ENCODE measurements around the gene ZNF586. TPM values are rescaled to one million over a fixed set of nuclear protein-coding genes. Genes with fewer than 3 reads are reported as not detected.

Gene ZNF586
- total RNA-seq, 3 donors from 2014 or later (not counting 1 experiment from before 2014, with no cell fraction given) = 24.0 to 33.3 (median 28.2) TPM

- Histone ChIP-seq H3K27ac (ENCODE audit: low read length) (no peak overlapping the region), H3K4me3 (ENCODE audit: low read length) (no peak overlapping the region), H3K4me1 (ENCODE audit: control insufficient read depth, insufficient read depth, low read length) (peaks cover 5% of the 10 kb centered on the region), H3K36me3 (ENCODE audit: control insufficient read depth, insufficient read depth, low read length) (peaks cover 52% of the 10 kb centered on the region), H3K9me3 (ENCODE audit: control insufficient read depth, insufficient read depth, low read length) (peaks cover 64% of the 10 kb centered on the region), H3K27me3 (ENCODE audit: control insufficient read depth, insufficient read depth, low read length) (no peaks in the 10 kb centered on the region)
- DNase-seq = no peak
- WGBS (ENCODE audit: insufficient coverage) = 100% methylated on average over 4 of the region's 4 CpGs
- TF ChIP-seq, protein P1, sequence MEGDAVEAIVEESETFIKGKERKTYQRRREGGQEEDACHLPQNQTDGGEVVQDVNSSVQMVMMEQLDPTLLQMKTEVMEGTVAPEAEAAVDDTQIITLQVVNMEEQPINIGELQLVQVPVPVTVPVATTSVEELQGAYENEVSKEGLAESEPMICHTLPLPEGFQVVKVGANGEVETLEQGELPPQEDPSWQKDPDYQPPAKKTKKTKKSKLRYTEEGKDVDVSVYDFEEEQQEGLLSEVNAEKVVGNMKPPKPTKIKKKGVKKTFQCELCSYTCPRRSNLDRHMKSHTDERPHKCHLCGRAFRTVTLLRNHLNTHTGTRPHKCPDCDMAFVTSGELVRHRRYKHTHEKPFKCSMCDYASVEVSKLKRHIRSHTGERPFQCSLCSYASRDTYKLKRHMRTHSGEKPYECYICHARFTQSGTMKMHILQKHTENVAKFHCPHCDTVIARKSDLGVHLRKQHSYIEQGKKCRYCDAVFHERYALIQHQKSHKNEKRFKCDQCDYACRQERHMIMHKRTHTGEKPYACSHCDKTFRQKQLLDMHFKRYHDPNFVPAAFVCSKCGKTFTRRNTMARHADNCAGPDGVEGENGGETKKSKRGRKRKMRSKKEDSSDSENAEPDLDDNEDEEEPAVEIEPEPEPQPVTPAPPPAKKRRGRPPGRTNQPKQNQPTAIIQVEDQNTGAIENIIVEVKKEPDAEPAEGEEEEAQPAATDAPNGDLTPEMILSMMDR (IDR thresholded peaks at IDR 0.05) = no peak
- intact Hi-C loops (cut with micrococcal nuclease) = no loop called here
- Mint-ChIP-seq H3K27me3 (ENCODE audit: low read depth in 2 of 2) (no peaks in the 10 kb centered on the region), H3K36me3 (peaks cover 60% of the 10 kb centered on the region), H3K9me3 (peaks cover 14 to 18% of the 10 kb centered on the region in 2 donors), H3K27ac (no peak overlapping the region), H3K4me3 (no peak overlapping the region), H3K4me1 (peaks cover 15 to 20% of the 10 kb centered on the region in 2 donors)
- no peak for ATAC-seq
Measured at GRCh38 chr19:57778336-57778735, 8.9 kb downstream of the ZNF586 start.

DNA sequence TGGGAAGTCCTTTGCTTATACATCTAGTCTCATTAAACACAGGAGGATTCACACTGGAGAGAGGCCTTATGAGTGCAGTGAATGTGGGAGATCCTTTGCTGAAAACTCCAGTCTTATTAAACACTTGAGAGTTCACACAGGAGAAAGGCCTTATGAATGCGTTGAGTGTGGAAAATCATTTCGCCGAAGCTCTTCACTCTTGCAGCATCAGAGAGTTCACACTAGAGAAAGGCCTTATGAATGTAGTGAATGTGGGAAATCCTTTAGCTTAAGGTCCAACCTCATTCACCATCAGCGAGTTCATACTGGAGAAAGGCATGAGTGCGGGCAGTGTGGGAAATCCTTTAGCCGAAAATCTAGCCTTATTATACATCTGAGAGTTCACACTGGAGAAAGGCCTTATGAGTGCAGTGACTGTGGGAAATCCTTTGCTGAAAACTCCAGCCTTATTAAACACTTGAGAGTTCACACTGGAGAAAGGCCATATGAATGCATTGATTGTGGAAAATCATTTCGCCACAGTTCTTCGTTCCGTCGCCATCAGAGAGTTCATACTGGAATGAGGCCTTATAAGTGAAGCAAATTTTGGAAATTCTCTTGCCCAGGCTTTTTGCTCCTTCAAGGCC lies 9.9 kb downstream of the ZNF586 start:
- Mint-ChIP-seq H3K27me3 (ENCODE audit: low read depth in 2 of 2) (no peaks in the 10 kb centered on the region), H3K36me3 (peaks cover 55% of the 10 kb centered on the region), H3K4me1 (peaks cover 9 to 14% of the 10 kb centered on the region in 2 donors), H3K9me3 (peaks cover 14 to 18% of the 10 kb centered on the region in 2 donors), H3K27ac (no peak overlapping the region), H3K4me3 (no peak overlapping the region)
- H3K4me3 ChIP-seq (ENCODE audit: low read length) = no peak overlapping the region
- peaks cover 58% of the 10 kb centered on the region for H3K9me3 ChIP-seq (ENCODE audit: control insufficient read depth, insufficient read depth, low read length)
- no peak for ATAC-seq
- TF ChIP-seq, protein P1 (IDR thresholded peaks at IDR 0.05) = no peak
- WGBS (ENCODE audit: insufficient coverage) = 97% methylated on average over 9 of the region's 10 CpGs
- H3K4me1 ChIP-seq (ENCODE audit: control insufficient read depth, insufficient read depth, low read length) = no peaks in the 10 kb centered on the region
- no peak for DNase-seq
- peaks cover 52% of the 10 kb centered on the region for H3K36me3 ChIP-seq (ENCODE audit: control insufficient read depth, insufficient read depth, low read length)
- H3K27ac ChIP-seq (ENCODE audit: low read length) = no peak overlapping the region
- intact Hi-C loops (cut with micrococcal nuclease) = no loop called here
- no peaks in the 10 kb centered on the region for H3K27me3 ChIP-seq (ENCODE audit: control insufficient read depth, insufficient read depth, low read length)

GRCh38 chr19:57786286-57786685 lies 16.8 kb downstream of the ZNF586 start:
- H3K9me3 ChIP-seq (ENCODE audit: control insufficient read depth, insufficient read depth, low read length) = peaks cover 49% of the 10 kb centered on the region
- no peaks in the 10 kb centered on the region for H3K4me1 ChIP-seq (ENCODE audit: control insufficient read depth, insufficient read depth, low read length)
- TF ChIP-seq, protein P1 (IDR thresholded peaks at IDR 0.05) = no peak
- 96% methylated on average over 38 of the region's 38 CpGs for WGBS (ENCODE audit: insufficient coverage)
- H3K36me3 ChIP-seq (ENCODE audit: control insufficient read depth, insufficient read depth, low read length) = peaks cover 2% of the 10 kb centered on the region
- DNase-seq (no peak), ATAC-seq (no peak)
- no peaks in the 10 kb centered on the region for H3K27me3 ChIP-seq (ENCODE audit: control insufficient read depth, insufficient read depth, low read length)
- H3K27ac ChIP-seq (ENCODE audit: low read length) = no peak overlapping the region
- Mint-ChIP-seq H3K4me3 (no peak overlapping the region), H3K9me3 (peaks cover 7 to 8% of the 10 kb centered on the region in 2 donors), H3K4me1 (peaks cover 0 to 24% of the 10 kb centered on the region in 2 donors), H3K36me3 (peaks cover 8% of the 10 kb centered on the region), H3K27ac (no peak overlapping the region), H3K27me3 (ENCODE audit: low read depth in 2 of 2) (no peaks in the 10 kb centered on the region)
- no peak overlapping the region for H3K4me3 ChIP-seq (ENCODE audit: low read length)
- intact Hi-C loops (cut with micrococcal nuclease) = no loop called here

DNA sequence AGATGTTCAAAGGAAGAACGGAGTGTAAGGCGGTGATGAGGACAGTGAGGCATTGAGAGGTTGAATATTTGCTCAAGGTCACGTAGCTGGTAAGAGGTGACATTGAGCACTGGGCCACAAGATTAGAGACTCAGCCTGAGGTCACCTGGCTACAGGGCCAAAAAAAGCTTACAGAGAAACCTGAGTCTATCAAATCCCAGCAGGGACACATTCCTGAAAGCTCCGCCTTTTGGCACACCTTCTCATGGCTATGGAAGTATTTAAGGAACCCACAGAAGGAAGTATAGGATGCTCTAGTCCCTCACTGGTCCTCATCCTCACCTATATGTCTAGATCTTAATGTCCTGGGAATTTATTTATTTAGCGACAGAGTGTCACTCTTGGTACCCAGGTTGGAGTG lies 17.4 kb downstream of the ZNF586 start:
- intact Hi-C loops (cut with micrococcal nuclease) = no loop called here
- ATAC-seq = no peak
- H3K4me3 ChIP-seq (ENCODE audit: low read length) = no peak overlapping the region
- Mint-ChIP-seq H3K4me1 (peaks cover 0 to 24% of the 10 kb centered on the region in 2 donors), H3K4me3 (no peak overlapping the region), H3K36me3 (peaks cover 6% of the 10 kb centered on the region), H3K27ac (no peak overlapping the region), H3K27me3 (ENCODE audit: low read depth in 2 of 2) (no peaks in the 10 kb centered on the region), H3K9me3 (peaks cover 7 to 8% of the 10 kb centered on the region in 2 donors)
- 84% methylated on average over 5 of the region's 5 CpGs for WGBS (ENCODE audit: insufficient coverage)
- H3K9me3 ChIP-seq (ENCODE audit: control insufficient read depth, insufficient read depth, low read length) = peaks cover 49% of the 10 kb centered on the region
- no peaks in the 10 kb centered on the region for H3K27me3 ChIP-seq (ENCODE audit: control insufficient read depth, insufficient read depth, low read length)
- H3K27ac ChIP-seq (ENCODE audit: low read length) = no peak overlapping the region
- peaks cover 2% of the 10 kb centered on the region for H3K36me3 ChIP-seq (ENCODE audit: control insufficient read depth, insufficient read depth, low read length)
- TF ChIP-seq, protein P1 (IDR thresholded peaks at IDR 0.05) = no peak
- no peaks in the 10 kb centered on the region for H3K4me1 ChIP-seq (ENCODE audit: control insufficient read depth, insufficient read depth, low read length)
- DNase-seq = no peak
